ENCODE results near the gene REC114.
"Not testable (repeated sequence)": the region's sequence is repeated elsewhere in the genome, so short reads cannot be mapped to it uniquely, and the experiment has no call there.

REC114 gene

DNA sequence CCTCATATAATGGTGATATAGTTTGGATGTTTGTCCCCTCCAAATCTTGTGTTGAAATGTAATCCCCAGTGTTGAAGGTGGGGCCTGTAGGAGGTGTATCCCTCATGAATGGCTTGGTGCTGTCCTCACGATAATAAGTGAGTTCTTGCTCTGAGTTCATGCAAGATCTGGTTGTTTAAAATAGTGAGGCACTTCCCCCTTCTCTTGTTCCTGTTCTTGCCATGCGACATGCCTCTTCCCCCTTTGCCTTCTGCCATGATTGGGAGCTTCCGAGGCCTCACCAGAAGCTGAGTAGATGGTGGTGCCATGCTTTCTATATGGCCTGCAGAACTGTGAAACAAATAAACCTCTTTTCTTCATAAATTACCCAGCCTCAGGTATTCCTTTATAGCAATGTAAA is 39.2 kb downstream of the REC114 start:
- TF ChIP-seq GATA1 (IDR thresholded peaks at IDR 0.05; ENCODE audit: low read depth, low read length) (no peak), POLR2A (IDR thresholded peaks at IDR 0.05; ENCODE audit: low read length) (no peak)
- no peak for DNase-seq

GRCh38 chr15:73483053-73483452 is 40.1 kb downstream of the REC114 start:
- TF ChIP-seq GATA1 (IDR thresholded peaks at IDR 0.05; ENCODE audit: low read depth, low read length) (no peak), POLR2A (IDR thresholded peaks at IDR 0.05; ENCODE audit: low read length) (no peak)
- no peak for DNase-seq

DNA sequence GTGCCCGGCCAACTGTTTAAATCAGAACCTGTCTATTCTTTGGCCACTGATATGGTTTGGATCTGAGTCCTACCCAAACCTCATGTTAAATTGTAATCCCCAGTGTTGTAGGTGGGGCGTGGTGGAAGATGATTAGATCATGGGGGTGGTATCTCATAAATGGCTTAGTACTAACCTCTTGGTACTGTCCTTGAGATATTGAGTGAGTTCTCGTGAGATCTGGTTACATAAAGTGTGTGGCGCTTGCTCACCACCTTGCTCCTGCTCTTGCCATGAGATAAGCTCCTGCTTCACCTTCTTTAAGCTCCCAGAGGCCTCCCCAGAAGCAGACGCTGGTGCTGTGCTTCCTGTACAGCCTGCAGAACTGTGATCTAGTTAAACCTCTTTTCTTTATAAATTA is 42.4 kb downstream of the REC114 start:
- TF ChIP-seq POLR2A (IDR thresholded peaks at IDR 0.05; ENCODE audit: low read length) (no peak), GATA1 (IDR thresholded peaks at IDR 0.05; ENCODE audit: low read depth, low read length) (no peak)
- no peak for DNase-seq

DNA sequence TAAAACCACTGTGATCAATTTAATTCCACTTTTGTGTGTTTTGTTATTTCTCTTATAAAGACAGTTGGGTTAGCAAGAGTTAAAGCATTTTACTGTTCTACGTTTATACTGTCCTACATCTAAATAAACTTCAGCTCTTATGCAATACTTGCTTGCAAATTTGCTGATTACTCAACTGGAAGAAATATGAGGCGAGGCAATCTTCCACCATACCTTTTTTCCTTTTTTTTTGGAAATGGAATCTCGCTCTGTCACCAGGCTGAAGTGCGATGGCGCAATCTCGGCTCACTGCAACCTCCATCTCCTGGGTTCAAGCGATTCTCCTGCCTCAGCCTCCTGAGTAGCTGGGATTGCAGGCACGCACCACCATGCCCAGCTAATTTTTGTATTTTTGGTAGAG is 42.9 kb downstream of the REC114 start:
- not testable (repeated sequence) for DNase-seq

GRCh38 chr15:73488698-73489097 is 45.7 kb downstream of the REC114 start:
- TF ChIP-seq GATA1 (IDR thresholded peaks at IDR 0.05; ENCODE audit: low read depth, low read length) (no peak), POLR2A (IDR thresholded peaks at IDR 0.05; ENCODE audit: low read length) (no peak)
- DNase-seq = no peak

DNA sequence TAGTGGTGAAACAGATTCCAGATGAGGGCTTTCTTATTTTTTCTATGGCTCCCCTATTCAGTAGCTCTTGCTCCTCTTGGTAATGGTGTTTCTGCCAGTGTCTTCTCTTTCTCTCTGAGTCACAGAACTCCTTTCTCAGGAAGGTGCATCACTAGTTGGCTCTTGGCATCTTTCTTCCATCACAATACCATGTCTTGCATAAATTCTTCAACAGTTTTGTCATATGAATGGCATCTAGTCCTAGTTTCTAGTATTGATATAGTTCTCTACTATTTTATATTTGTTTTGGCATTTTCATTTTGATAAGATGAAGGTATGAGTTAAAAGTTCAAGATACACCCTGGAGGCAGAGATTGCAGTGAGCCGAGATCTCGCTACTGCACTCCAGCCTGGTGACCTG is 51.0 kb downstream of the REC114 start:
- no peak for DNase-seq
- TF ChIP-seq POLR2A (IDR thresholded peaks at IDR 0.05; ENCODE audit: low read length) (no peak), GATA1 (IDR thresholded peaks at IDR 0.05; ENCODE audit: low read depth, low read length) (no peak)

GRCh38 chr15:73495181-73495580 is 52.2 kb downstream of the REC114 start:
- no peak for TF ChIP-seq POLR2A (IDR thresholded peaks at IDR 0.05; ENCODE audit: low read length)
- TF ChIP-seq GATA1 (IDR thresholded peaks at IDR 0.05; ENCODE audit: low read depth, low read length) = no peak
- DNase-seq = no peak

DNA sequence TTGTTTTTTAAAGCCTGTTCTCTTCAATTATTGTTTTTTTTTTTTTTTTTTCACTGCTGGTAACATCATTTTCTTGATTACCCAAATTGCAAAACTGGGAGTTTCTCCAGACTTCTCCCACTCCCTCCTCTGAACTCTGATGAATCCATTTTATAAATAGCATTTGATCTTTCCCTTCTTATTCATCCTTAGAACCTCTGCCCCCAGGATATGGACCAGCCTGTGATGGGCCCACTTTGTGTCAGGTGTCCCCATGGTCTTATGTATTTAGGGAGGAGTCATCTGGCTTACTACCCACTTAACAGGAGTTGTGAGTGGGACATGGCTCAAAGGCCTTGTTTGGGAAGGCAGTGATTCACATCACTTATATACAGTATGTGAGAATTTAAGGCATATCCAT is 57.7 kb downstream of the REC114 start:
- DNase-seq = no peak
- TF ChIP-seq GATA1 (IDR thresholded peaks at IDR 0.05; ENCODE audit: low read depth, low read length) (no peak), POLR2A (IDR thresholded peaks at IDR 0.05; ENCODE audit: low read length) (no peak)

GRCh38 chr15:73504885-73505284 is 61.9 kb downstream of the REC114 start:
- DNase-seq = peak; percentile 54 to 79
- TF ChIP-seq POLR2A (IDR thresholded peaks at IDR 0.05; ENCODE audit: low read length) (no peak), GATA1 (IDR thresholded peaks at IDR 0.05; ENCODE audit: low read depth, low read length) (peak; percentile 38)

DNA sequence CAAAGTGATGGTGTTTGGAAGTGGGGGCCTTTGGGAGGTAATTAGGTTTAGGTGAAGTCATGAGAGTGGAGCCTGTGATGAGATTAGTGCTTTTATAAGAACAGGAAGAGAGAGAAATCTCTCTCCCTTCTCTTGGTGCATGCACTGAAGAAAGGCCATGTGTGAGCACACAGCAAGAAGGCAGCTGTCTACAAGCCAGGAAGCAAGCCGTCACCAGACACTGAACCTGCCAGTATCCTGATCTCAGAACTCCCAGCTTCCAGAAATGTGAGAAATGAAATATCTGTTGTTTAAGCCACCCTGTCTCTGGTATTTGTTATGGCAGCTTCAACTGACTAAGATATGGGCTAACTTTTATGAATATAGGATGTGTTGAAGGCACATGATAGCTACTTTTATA is 72.6 kb downstream of the REC114 start:
- no peak for TF ChIP-seq GATA1 (IDR thresholded peaks at IDR 0.05; ENCODE audit: low read depth, low read length)
- TF ChIP-seq POLR2A (IDR thresholded peaks at IDR 0.05; ENCODE audit: low read length) = no peak
- DNase-seq = no peak

DNA sequence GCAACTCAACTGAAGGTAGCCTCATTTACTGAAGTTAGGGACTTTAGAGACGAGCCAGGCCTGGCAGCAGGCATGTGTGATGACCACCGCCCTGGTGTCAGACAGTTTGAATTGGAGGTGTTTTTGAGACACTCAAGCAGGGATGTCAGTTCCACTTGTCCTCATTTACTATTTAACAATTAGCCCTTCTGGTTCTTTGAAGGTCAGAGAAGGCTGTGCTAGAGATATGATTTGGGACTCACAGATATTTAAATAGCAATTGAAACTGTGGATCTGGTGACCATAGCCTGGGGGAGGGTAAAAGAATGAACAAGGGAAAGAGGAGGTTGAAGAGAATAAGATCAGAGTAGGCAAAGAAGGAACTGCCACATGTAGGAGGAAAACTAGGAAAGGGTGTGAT is 74.6 kb downstream of the REC114 start:
- TF ChIP-seq GATA1 (IDR thresholded peaks at IDR 0.05; ENCODE audit: low read depth, low read length) (no peak), POLR2A (IDR thresholded peaks at IDR 0.05; ENCODE audit: low read length) (no peak)
- no peak for DNase-seq

DNA sequence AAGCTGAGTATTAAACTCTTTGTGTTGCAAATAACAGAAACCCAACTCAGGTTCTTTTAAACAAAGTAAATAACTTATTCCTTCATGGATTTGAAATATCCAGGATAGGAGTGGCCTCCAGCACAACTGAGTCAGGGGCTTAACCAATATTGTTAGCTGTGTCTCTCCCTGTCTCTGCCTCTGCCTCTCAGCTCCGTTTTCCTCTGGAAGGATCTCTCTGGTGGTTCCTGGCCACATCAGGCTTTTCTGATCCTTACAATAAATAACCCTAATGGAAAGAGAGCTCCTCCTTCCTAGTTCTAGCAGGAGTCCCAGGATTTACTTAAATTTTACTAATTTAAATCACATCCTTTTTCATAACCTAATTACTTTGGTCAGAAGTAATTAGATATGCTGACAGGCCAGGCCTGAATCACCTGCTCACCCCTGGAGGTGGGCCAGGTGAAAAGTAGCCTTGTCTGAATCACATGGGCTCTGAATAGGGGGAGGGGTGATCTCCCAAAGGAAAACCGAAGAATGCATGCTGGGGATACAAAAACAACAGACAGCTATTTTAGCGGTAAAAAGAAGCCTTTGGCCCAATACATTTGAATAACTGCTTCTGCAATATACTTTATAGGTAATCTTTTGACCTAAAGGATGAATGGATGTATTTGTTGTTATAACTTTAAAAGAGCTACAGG is 75.4 kb downstream of the REC114 start:
- no peak for DNase-seq
- TF ChIP-seq POLR2A (IDR thresholded peaks at IDR 0.05; ENCODE audit: low read length) = no peak
- no peak for TF ChIP-seq GATA1 (IDR thresholded peaks at IDR 0.05; ENCODE audit: low read depth, low read length)

DNA sequence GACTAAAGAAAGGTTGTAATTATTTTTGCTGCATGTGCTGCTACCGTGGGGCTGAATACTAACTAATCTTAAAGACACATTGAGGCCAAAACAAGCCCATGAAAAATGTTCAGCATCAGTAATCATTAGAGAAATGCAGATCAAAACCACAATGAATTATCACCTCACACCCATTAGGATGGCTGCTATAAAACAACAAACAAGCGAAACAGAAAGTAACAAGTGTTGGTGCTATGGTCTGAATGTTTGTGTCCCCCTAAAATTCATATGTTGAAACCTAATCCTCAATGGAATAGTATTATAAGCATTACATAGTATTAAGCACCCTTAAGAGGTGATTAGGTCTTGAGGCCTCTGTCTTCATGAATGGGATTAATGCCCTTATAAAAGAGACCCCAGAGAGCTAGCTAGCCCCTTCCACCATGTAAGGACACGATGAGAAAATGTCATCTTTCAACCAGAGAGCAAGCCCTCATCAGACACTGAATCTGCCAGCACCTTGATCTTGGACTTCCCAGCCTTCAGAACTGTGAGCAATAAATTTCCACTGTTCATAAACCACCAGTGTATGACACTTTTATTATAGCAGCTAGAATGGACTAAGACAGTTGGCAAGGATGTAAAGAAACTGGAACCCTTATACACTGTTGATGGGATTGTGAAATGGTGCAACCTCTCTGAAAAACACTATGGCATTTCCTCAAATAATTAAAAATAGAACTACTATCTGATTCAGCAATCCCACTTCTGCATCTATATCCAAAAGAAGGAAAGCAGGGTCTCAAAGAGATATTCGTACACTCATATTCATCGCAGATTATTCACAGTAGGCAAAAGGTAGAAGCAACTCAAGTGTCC is 76.1 kb downstream of the REC114 start:
- no peak for TF ChIP-seq POLR2A (IDR thresholded peaks at IDR 0.05; ENCODE audit: low read length)
- no peak for TF ChIP-seq GATA1 (IDR thresholded peaks at IDR 0.05; ENCODE audit: low read depth, low read length)
- DNase-seq = no peak

- TF ChIP-seq GATA1 (IDR thresholded peaks at IDR 0.05; ENCODE audit: low read depth, low read length) (no peak), POLR2A (IDR thresholded peaks at IDR 0.05; ENCODE audit: low read length) (no peak)
- DNase-seq = no peak
These were observed 79.0 kb downstream of the REC114 start for GRCh38 chr15:73522011-73522410.

GRCh38 chr15:73524919-73525318 is 82.0 kb downstream of the REC114 start:
- TF ChIP-seq POLR2A (IDR thresholded peaks at IDR 0.05; ENCODE audit: low read length) (no peak), GATA1 (IDR thresholded peaks at IDR 0.05; ENCODE audit: low read depth, low read length) (no peak)
- no peak for DNase-seq
